Stimulated activated CD4-positive, alpha-beta T cell treated with anti-CD3 and anti-CD28 coated beads, TNF-alpha, amount 100 ng/mL, for 48 hours (primary cell): ENCODE measurements around the gene GLYATL3.

Experiments
- DNase-seq, 3 donors: peaks; one replicate each; pipeline ENCODE4 v3.0.0-alpha.2; 2020; ENCODE audit warnings: low read depth in 3 of 3

Gene GLYATL3

GRCh38 chr6:49548613-49549304 lies 49.0 kb downstream of the GLYATL3 start:
- no peak for DNase-seq

GRCh38 chr6:49549691-49550491 lies 50.2 kb downstream of the GLYATL3 start:
- DNase-seq = no peak

DNA sequence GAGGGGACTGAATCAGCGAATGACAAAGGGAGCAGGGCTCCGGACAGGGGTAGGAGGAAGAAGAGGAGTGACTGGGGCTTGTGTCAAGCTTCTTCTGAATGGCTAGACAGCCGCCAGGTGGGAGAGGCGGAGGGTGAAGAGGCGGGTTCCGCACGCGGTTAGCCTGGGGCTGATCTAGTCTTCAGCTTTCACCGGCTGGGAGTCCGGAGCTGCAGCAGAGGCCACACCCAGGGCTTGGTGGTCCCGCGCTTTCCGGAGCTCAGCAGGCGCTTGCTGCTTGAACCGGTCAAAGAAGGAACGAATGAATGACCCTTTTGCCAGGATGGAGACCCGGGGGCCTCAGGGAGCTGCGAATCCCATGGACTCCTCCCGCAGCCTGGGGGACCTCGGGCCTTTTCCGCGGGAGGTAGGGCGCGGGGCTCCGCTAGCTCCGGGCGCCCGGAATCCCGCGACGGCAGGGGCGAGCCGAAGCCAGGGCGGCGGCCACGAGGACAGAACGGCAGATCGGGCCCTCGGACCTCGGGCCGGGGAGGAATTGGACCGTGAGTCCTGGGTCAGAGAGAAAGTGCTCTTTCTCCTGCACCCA lies 50.9 kb downstream of the GLYATL3 start, which contains the start of gene C6orf141:
Gene C6orf141, plus strand, starts transcription at position 177 of the 586 bp plus-strand sequence. Its CDS starts 125 bp downstream, at position 302.
- DNase-seq = peak in 1 of 3 donors; percentile 16

DNA sequence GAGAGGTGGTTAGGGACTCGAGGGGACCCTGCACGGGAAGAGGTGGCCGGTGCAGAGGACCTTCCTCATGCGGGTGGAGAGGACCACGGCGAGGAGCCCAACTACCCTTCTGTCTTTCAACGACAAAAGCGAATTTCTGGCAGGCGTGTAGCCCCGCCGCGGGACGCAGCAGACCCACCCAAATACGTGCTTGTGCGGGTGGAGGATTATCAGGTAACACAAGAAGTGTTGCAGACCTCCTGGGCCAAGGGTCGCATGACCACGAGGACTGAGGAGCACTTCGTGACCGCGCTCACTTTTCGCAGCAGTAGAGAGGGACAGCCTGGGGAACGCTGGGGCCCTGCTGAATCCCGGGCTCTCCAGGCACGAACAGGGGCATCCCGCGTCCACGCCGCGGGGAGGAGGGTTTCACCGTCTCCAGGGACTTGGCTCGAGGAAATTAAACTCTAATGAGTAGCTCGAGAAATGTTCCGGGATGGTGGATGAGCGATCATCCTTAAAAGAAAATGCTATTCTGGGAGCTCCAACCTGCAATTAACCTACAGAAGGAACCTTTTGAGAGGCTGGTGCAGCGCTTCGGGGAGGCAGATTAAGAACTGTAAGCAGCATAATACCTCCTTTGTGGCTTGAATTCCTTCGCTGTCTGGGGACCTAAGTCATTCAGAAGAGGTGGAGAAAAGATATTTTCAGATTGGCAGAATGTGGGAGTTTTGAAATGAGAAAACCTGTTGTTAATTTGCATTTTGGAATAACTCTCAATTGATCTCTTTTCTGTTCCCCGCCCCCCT lies 51.5 kb downstream of the GLYATL3 start:
- DNase-seq = no peak

DNA sequence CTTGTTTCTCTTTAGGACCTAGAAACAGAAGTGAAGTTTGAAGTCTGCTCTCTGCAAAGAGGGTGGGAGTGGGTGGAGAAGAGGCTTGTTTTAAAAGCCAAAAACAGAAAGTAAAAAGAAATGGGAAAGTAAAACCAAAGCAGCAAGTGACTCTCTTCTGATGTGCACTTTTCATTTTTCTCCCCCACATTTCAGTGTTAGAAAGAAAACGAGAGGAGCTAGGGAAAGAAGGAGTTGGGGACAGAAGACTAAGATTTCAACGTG lies 52.1 kb downstream of the GLYATL3 start:
- DNase-seq = peak in 1 of 3 donors; percentile 13

DNA sequence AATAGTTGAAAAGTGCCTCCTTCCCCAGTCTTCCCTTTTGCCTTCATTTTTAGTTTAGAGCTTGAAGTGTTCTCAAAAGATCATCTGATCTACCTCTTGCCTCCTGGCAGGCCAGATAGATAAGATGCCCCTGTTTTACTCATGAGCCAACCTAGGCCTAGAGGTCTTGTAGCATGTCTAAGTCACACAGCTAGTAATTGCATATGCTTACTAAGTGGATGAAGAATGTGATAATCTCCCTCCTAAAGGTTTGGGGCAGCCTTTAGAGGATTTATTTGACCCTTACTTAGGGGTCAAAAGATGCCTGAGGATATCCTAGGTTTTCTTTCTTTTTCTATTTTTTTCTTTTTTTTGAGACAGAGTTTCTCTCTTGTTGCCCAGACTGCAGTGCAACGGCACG lies 52.9 kb downstream of the GLYATL3 start:
- DNase-seq = no peak

- DNase-seq = no peak
These were observed 53.7 kb downstream of the GLYATL3 start for GRCh38 chr6:49553384-49553783.

- DNase-seq = no peak
These were observed 56.2 kb downstream of the GLYATL3 start for GRCh38 chr6:49555951-49556350.

DNA sequence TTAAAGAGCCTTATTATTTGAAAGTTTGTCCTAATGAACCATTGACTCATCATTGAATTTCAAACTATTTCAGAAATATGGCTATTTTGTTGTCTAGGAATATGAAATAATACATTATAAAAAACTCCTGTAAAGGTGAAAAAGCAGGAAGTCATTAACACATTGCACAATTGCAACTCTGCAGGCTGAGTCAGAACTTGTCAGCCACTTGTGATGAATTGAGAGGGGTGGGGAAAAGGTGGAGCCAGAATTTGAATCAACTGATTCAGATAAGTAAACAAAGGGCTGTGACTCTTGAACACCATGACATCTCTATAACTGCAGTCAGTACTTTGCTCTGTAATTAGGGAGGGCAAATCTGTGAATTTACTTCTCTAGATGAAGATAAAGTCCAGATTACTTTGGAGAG lies 56.7 kb downstream of the GLYATL3 start:
- no peak for DNase-seq

- DNase-seq = no peak
These were observed 57.5 kb downstream of the GLYATL3 start for GRCh38 chr6:49557177-49557576.

- DNase-seq = no peak
These were observed 58.5 kb downstream of the GLYATL3 start for GRCh38 chr6:49558238-49558637.

DNA sequence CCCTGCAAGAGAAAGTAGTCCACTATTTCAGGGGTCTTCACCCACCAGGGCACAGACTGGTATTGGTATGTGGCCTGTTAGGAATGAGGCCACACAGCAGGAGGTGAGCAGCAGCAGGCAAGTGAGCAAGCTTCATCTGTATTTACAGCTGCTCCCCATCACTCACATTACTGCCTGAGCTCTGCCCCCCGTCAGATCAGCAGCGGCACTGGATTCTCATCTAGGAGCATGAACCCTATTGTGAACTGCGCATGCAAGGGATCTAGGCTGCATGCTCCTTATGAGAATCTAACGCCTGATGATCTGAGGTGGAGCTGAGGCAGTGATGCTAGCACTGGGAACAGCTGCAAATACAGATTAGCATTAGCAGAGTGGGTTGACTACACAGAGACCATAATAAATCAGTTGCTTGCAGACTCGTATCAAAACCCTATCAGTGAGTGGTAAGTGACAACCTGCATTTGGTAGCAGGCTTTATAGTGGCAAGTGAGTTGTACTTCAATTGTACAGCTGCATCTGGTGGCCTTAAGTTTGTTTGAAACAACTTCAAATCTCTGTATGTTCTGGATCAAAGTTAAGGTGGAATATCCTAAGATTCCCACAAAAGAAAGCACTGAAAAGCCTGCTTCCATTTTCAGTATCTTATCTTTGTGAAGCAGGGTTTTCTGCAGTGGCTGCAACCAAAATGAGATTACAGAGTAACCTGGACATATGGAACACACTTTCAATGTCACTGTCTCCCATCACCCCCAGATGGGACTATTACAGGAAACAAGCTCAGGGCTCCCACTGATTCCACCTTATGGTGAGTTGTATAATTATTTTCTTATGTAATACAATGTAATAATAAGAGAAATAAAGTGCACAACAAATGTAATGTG lies 63.5 kb downstream of the GLYATL3 start:
- DNase-seq = no peak

DNA sequence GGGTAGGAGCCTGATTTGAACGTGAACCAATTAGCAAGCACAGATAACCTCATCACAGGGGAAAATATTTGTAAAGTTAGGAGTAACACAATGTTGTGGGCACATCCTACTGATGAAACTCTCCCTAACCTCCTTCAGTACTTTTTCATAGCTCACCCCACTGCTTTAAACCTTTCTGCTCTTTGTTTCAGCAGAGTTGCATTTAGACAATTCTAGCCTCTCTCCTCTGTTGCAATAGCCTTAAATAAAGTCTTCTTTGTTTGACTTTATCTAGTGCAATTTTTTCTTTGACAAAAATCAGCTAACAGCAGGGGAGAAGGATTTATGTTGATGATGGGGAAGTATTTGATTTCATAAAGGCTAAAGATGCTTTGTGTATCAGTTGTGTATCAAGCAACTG lies 64.8 kb downstream of the GLYATL3 start:
- DNase-seq = no peak

DNA sequence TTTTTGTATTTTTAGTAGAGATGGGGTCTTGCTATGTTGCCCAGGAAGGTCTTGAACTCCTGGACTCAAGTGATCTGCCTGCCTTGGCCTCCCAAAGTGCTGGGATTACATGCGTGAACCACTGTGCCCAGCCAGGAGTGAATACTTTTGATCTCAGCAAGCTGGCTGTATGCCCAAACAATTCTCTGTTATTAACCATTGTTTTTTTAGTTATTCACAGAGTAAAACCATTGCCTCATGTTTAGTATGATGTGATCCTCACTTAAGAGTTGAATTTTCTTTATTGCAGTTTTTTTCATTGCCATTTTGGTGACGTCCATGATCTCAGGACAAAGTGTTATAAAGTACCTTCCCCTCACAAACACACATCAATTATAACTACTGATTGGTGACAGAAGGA lies 65.5 kb downstream of the GLYATL3 start:
- DNase-seq = no peak

GRCh38 chr6:49565855-49566254 lies 66.1 kb downstream of the GLYATL3 start:
- DNase-seq = no peak

DNA sequence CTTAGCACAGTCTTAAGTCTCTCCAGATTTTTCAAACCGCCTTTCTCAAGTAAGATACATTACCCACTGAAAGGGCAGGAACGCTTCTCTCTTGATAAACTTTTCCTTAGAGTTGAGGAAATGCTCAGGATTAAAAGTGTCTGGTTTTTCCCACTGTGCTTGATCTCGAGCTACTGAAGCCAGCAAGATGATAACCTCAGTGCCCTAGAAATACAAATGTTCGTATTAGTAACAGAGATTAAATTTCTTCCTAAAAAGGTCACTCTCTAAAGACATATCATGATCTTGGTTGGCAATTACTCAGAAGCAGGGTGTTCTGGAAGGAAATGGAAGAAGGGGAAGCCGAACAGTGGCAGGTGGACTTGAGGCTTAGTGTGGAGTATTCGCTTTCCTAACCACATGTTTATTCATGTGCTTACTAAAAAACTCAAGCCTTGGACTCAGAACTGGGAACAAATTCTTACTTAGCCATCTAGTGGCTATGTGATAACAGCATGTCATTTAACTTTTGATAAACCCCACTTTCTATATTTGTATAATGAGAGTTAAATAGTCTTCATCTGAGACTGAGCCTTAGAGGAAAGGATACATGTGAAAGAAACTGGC lies 70.9 kb downstream of the GLYATL3 start:
- DNase-seq = no peak

GRCh38 chr6:49576618-49577017 lies 76.9 kb downstream of the GLYATL3 start:
- no peak for DNase-seq
